ENCODE data around the gene IL4R. TPM values are rescaled to one million over a fixed set of nuclear protein-coding genes. Genes with fewer than 3 reads are reported as not detected.

IL4R gene
- total RNA-seq, 1 donor from 2014 or later = 202 TPM

DNA sequence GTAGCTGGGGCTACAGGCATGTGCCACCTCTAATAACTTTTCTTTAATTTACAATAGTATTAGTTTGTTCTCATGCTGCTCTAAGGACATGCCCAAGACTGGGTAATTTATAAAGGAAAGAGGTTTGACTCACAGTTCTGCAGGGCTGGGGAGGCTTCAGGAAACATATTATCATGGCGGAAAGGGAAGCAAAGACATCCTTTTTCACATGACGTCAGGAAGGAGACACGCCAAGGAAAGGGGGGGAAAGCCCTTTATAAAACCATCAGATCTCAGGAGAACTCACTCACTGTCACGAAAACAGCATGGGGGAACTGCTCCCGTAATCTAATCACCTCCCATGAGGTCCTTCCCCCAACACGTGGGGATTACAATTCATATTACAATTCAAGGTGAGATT is 18.3 kb downstream of the IL4R start:
- ATAC-seq (ENCODE audit: low read depth) = no peak

DNA sequence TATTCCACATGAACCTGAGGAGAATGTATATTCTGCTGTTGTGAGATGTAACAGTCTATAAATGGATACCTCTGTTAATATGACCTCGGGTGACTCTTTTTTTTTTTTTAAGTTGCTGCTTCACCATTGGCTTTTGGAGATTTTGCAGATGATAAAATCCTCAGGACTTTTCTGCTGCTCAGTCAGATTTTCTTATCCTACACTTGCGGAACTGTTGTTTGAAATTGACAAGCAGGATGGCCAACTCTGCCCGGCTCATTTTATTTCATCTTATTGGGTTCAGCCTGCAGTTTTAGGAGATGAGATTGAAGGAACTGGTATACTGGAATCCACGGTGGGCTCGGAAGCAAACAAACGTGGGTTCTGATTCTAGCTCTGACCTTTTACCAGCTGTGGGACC is 19.3 kb downstream of the IL4R start:
- Mint-ChIP-seq H3K27ac (no peak overlapping the region), H3K27me3 (no peaks in the 10 kb centered on the region), H3K36me3 (ENCODE audit: low read depth) (peaks cover 78% of the 10 kb centered on the region), H3K9me3 (no peaks in the 10 kb centered on the region), H3K4me1 (peaks cover 55% of the 10 kb centered on the region), H3K4me3 (no peak overlapping the region)
- TF ChIP-seq, protein P1, sequence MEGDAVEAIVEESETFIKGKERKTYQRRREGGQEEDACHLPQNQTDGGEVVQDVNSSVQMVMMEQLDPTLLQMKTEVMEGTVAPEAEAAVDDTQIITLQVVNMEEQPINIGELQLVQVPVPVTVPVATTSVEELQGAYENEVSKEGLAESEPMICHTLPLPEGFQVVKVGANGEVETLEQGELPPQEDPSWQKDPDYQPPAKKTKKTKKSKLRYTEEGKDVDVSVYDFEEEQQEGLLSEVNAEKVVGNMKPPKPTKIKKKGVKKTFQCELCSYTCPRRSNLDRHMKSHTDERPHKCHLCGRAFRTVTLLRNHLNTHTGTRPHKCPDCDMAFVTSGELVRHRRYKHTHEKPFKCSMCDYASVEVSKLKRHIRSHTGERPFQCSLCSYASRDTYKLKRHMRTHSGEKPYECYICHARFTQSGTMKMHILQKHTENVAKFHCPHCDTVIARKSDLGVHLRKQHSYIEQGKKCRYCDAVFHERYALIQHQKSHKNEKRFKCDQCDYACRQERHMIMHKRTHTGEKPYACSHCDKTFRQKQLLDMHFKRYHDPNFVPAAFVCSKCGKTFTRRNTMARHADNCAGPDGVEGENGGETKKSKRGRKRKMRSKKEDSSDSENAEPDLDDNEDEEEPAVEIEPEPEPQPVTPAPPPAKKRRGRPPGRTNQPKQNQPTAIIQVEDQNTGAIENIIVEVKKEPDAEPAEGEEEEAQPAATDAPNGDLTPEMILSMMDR (IDR thresholded peaks at IDR 0.05) = no peak
- POLR2A ChIA-PET = no interaction called here
- intact Hi-C loops (cut with micrococcal nuclease) = loop anchor here (2.0 kb wide), 1 partner anchor 14 kb away; no protein-coding TSS in a partner anchor
- ATAC-seq (ENCODE audit: low read depth) (no peak), DNase-seq (no peak)
- CTCF ChIA-PET = no interaction called here

More for the DNA sequence above, 18.3 kb downstream of the IL4R start:
- H3K36me3 Mint-ChIP-seq (ENCODE audit: low read depth) = peaks cover 76% of the 10 kb centered on the region
- no peak for DNase-seq
- no peak overlapping the region for H3K4me3 Mint-ChIP-seq
- intact Hi-C loops (cut with micrococcal nuclease) = loop anchor here (2.0 kb wide), 1 partner anchor 13 kb away; no protein-coding TSS in a partner anchor
- POLR2A ChIA-PET = no interaction called here
- no peak overlapping the region for H3K27ac Mint-ChIP-seq
- peaks cover 57% of the 10 kb centered on the region for H3K4me1 Mint-ChIP-seq
- TF ChIP-seq, protein P1 (IDR thresholded peaks at IDR 0.05) = no peak
- CTCF ChIA-PET = no interaction called here
- no peaks in the 10 kb centered on the region for H3K27me3 Mint-ChIP-seq
- no peaks in the 10 kb centered on the region for H3K9me3 Mint-ChIP-seq

DNA sequence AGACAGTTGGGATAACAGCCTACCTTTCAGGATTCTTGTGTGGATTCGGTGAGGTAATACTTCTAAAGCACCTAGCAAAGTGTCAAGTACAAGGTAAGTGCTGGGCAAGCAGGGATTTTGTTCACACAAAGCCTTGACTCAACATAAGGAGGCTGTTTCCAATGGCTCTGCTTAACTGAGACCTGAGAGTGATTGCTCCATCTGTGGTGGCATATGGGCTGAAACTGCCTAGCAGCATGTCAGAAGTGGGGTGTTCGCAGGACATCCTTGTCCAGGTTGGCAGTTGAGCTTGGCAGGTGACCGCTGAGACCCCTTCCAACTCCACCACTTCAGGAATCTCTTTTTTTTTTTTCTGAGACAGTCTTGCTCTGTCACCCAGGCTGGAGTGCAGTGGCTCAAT is 19.8 kb downstream of the IL4R start:
- DNase-seq (no peak), ATAC-seq (ENCODE audit: low read depth) (no peak)
- Mint-ChIP-seq H3K27ac (no peak overlapping the region), H3K4me1 (peaks cover 55% of the 10 kb centered on the region), H3K36me3 (ENCODE audit: low read depth) (peaks cover 80% of the 10 kb centered on the region), H3K9me3 (no peaks in the 10 kb centered on the region), H3K27me3 (no peaks in the 10 kb centered on the region), H3K4me3 (no peak overlapping the region)
- POLR2A ChIA-PET = no interaction called here
- intact Hi-C loops (cut with micrococcal nuclease) = loop anchor here (2.0 kb wide), 1 partner anchor 15 kb away; no protein-coding TSS in a partner anchor
- TF ChIP-seq, protein P1 (IDR thresholded peaks at IDR 0.05) = no peak
- CTCF ChIA-PET = no interaction called here

DNA sequence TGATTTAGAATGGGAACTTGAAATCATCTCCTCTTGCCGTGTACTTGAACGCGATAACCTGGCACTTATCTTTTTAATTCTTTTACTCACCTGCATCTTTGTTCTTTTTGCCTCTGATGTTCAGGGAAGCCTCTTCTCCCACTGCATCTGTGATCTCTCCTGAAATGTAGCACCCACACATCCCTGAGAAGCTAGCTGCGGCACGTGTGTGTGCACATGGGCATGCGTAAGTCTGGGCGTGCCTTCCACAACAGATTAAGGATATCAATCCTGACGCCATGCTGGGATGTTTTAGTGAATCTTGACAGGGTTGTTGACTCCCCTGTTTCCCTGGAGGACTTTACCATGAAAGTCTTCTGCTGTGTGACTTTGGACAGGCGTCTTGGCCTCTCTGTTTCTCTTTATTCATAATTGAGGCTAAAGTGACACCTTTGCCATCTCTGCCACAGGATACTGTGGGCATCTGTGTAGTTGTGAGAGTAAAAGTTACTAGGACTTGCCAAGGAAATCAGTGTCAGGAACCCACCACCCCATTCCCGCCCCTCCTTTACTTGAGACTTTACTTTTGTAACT is 20.5 kb downstream of the IL4R start:
- TF ChIP-seq, protein P1 (IDR thresholded peaks at IDR 0.05) = no peak
- Mint-ChIP-seq H3K4me1 (peaks cover 50% of the 10 kb centered on the region), H3K36me3 (ENCODE audit: low read depth) (peaks cover 79% of the 10 kb centered on the region), H3K4me3 (no peak overlapping the region), H3K27ac (no peak overlapping the region), H3K9me3 (no peaks in the 10 kb centered on the region), H3K27me3 (no peaks in the 10 kb centered on the region)
- DNase-seq = no peak
- intact Hi-C loops (cut with micrococcal nuclease) = no loop called here
- POLR2A ChIA-PET = no interaction called here
- CTCF ChIA-PET = no interaction called here
- no peak for ATAC-seq (ENCODE audit: low read depth)

DNA sequence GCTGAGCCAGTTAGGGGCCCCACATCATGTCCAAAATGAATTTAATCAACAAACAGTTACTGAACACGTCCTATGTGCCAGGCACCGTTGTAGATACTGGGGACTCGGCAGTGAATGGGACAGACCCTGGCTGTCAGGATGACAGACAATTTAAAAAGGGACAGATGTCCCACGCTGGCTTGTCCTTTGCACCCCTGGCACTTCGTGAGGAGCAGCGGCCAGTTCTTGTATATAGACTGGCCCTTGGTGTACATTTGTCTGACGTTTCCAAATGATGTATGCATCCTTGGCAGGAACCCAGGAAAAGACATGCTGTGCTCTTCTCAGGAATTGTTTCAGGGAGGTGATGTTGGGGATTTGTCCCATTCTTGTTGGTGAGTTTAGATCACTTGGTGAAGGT is 21.1 kb downstream of the IL4R start:
- no peak for ATAC-seq (ENCODE audit: low read depth)
- Mint-ChIP-seq H3K27ac (no peak overlapping the region), H3K4me1 (peaks cover 48% of the 10 kb centered on the region), H3K9me3 (no peaks in the 10 kb centered on the region), H3K36me3 (ENCODE audit: low read depth) (peaks cover 78% of the 10 kb centered on the region), H3K27me3 (no peaks in the 10 kb centered on the region), H3K4me3 (no peak overlapping the region)
- ChIA-PET POLR2A (no interaction called here), CTCF (interaction anchor here (1.0 kb wide), 1 partner anchor 155 kb away, joined by 3 read pairs; no protein-coding TSS in a partner anchor)
- TF ChIP-seq, protein P1 (IDR thresholded peaks at IDR 0.05) = no peak
- DNase-seq = no peak
- intact Hi-C loops (cut with micrococcal nuclease) = no loop called here

Data from activated B cell treated with CpG ODN at 0.5 μM for 24 hours (primary cell).